Measurements from ENCODE around the gene TRAK1.

The TRAK1 gene

GRCh38 chr3:42130007-42130328 is 38.8 kb downstream of the TRAK1 start:
- FAIRE-seq (no peak), DNase-seq (ENCODE audit: insufficient read length, low spot score) (no peak)
- no peak for TF ChIP-seq POLR2A (IDR thresholded peaks at IDR 0.05; ENCODE audit: low read depth, low read length)
- no peak for TF ChIP-seq POU2F2 (IDR thresholded peaks at IDR 0.05; ENCODE audit: low read depth, low read length)
- peak; percentile 37; the same call in 1 of the 2 replicates for TF ChIP-seq SPI1 (IDR thresholded peaks at IDR 0.05; ENCODE audit: low read depth, low read length)
- no peak for TF ChIP-seq PAX5 (IDR thresholded peaks at IDR 0.05; ENCODE audit: insufficient read depth, low read length, severe bottlenecking)
- TF ChIP-seq POLR2AphosphoS5 (IDR thresholded peaks at IDR 0.05; ENCODE audit: low read depth, low read length), result no peak
- no peak for TF ChIP-seq TAF1 (IDR thresholded peaks at IDR 0.05; ENCODE audit: low read depth, low read length)

- DNase-seq (ENCODE audit: insufficient read length, low spot score), result no peak
- FAIRE-seq, result no peak
- no peak for TF ChIP-seq PAX5 (IDR thresholded peaks at IDR 0.05; ENCODE audit: insufficient read depth, low read length, severe bottlenecking)
- TF ChIP-seq TAF1 (IDR thresholded peaks at IDR 0.05; ENCODE audit: low read depth, low read length), result no peak
- TF ChIP-seq POU2F2 (IDR thresholded peaks at IDR 0.05; ENCODE audit: low read depth, low read length), result no peak
- TF ChIP-seq POLR2AphosphoS5 (IDR thresholded peaks at IDR 0.05; ENCODE audit: low read depth, low read length), result no peak
- TF ChIP-seq POLR2A (IDR thresholded peaks at IDR 0.05; ENCODE audit: low read depth, low read length), result no peak
- no peak for TF ChIP-seq SPI1 (IDR thresholded peaks at IDR 0.05; ENCODE audit: low read depth, low read length)
Observed at GRCh38 chr3:42130329-42131070, 39.3 kb downstream of the TRAK1 start.

- TF ChIP-seq TAF1 (IDR thresholded peaks at IDR 0.05; ENCODE audit: low read depth, low read length), result no peak
- TF ChIP-seq POLR2AphosphoS5 (IDR thresholded peaks at IDR 0.05; ENCODE audit: low read depth, low read length), result no peak
- no peak for TF ChIP-seq PAX5 (IDR thresholded peaks at IDR 0.05; ENCODE audit: insufficient read depth, low read length, severe bottlenecking)
- TF ChIP-seq POLR2A (IDR thresholded peaks at IDR 0.05; ENCODE audit: low read depth, low read length), result no peak
- no peak for TF ChIP-seq POU2F2 (IDR thresholded peaks at IDR 0.05; ENCODE audit: low read depth, low read length)
- TF ChIP-seq SPI1 (IDR thresholded peaks at IDR 0.05; ENCODE audit: low read depth, low read length), result no peak
- no peak for DNase-seq (ENCODE audit: insufficient read length, low spot score)
- FAIRE-seq, result no peak
Observed at GRCh38 chr3:42133500-42134298, 42.5 kb downstream of the TRAK1 start.

- no peak for DNase-seq (ENCODE audit: insufficient read length, low spot score)
- FAIRE-seq, result peak; percentile 33
- TF ChIP-seq TAF1 (IDR thresholded peaks at IDR 0.05; ENCODE audit: low read depth, low read length) (no peak), POU2F2 (IDR thresholded peaks at IDR 0.05; ENCODE audit: low read depth, low read length) (no peak), POLR2A (IDR thresholded peaks at IDR 0.05; ENCODE audit: low read depth, low read length) (no peak)
Observed at GRCh38 chr3:42134867-42135464, 43.8 kb downstream of the TRAK1 start.

GRCh38 chr3:42139621-42140453 is 48.7 kb downstream of the TRAK1 start:
- FAIRE-seq (no peak), DNase-seq (ENCODE audit: insufficient read length, low spot score) (no peak)
- TF ChIP-seq TAF1 (IDR thresholded peaks at IDR 0.05; ENCODE audit: low read depth, low read length), result no peak
- no peak for TF ChIP-seq POLR2A (IDR thresholded peaks at IDR 0.05; ENCODE audit: low read depth, low read length)
- no peak for TF ChIP-seq POLR2AphosphoS5 (IDR thresholded peaks at IDR 0.05; ENCODE audit: low read depth, low read length)
- no peak for TF ChIP-seq POU2F2 (IDR thresholded peaks at IDR 0.05; ENCODE audit: low read depth, low read length)
- no peak for TF ChIP-seq PAX5 (IDR thresholded peaks at IDR 0.05; ENCODE audit: insufficient read depth, low read length, severe bottlenecking)
- no peak for TF ChIP-seq SPI1 (IDR thresholded peaks at IDR 0.05; ENCODE audit: low read depth, low read length)

GRCh38 chr3:42140665-42141203 is 49.6 kb downstream of the TRAK1 start:
- DNase-seq (ENCODE audit: insufficient read length, low spot score) (no peak), FAIRE-seq (no peak)
- TF ChIP-seq POLR2AphosphoS5 (IDR thresholded peaks at IDR 0.05; ENCODE audit: low read depth, low read length) (no peak), POU2F2 (IDR thresholded peaks at IDR 0.05; ENCODE audit: low read depth, low read length) (no peak), TAF1 (IDR thresholded peaks at IDR 0.05; ENCODE audit: low read depth, low read length) (no peak), POLR2A (IDR thresholded peaks at IDR 0.05; ENCODE audit: low read depth, low read length) (no peak), SPI1 (IDR thresholded peaks at IDR 0.05; ENCODE audit: low read depth, low read length) (no peak), PAX5 (IDR thresholded peaks at IDR 0.05; ENCODE audit: insufficient read depth, low read length, severe bottlenecking) (no peak)

- TF ChIP-seq SPI1 (IDR thresholded peaks at IDR 0.05; ENCODE audit: low read depth, low read length), result no peak
- no peak for TF ChIP-seq POU2F2 (IDR thresholded peaks at IDR 0.05; ENCODE audit: low read depth, low read length)
- no peak for TF ChIP-seq POLR2A (IDR thresholded peaks at IDR 0.05; ENCODE audit: low read depth, low read length)
- no peak for TF ChIP-seq PAX5 (IDR thresholded peaks at IDR 0.05; ENCODE audit: insufficient read depth, low read length, severe bottlenecking)
- TF ChIP-seq POLR2AphosphoS5 (IDR thresholded peaks at IDR 0.05; ENCODE audit: low read depth, low read length), result no peak
- TF ChIP-seq TAF1 (IDR thresholded peaks at IDR 0.05; ENCODE audit: low read depth, low read length), result no peak
- no peak for FAIRE-seq
- DNase-seq (ENCODE audit: insufficient read length, low spot score), result no peak
Observed at GRCh38 chr3:42143440-42143839, 52.3 kb downstream of the TRAK1 start.

GRCh38 chr3:42144209-42144608 is 53.1 kb downstream of the TRAK1 start:
- FAIRE-seq (no peak), DNase-seq (ENCODE audit: insufficient read length, low spot score) (no peak)
- TF ChIP-seq POLR2A (IDR thresholded peaks at IDR 0.05; ENCODE audit: low read depth, low read length) (no peak), POLR2AphosphoS5 (IDR thresholded peaks at IDR 0.05; ENCODE audit: low read depth, low read length) (no peak), TAF1 (IDR thresholded peaks at IDR 0.05; ENCODE audit: low read depth, low read length) (no peak), POU2F2 (IDR thresholded peaks at IDR 0.05; ENCODE audit: low read depth, low read length) (no peak), SPI1 (IDR thresholded peaks at IDR 0.05; ENCODE audit: low read depth, low read length) (no peak), PAX5 (IDR thresholded peaks at IDR 0.05; ENCODE audit: insufficient read depth, low read length, severe bottlenecking) (no peak)

All from GM12891 (cell line).